Right atrium auricular region (tissue), 2 donors: ENCODE measurements around the gene CRYL1. TPM values are rescaled to one million over a fixed set of nuclear protein-coding genes. Genes with fewer than 3 reads are reported as not detected.
A peak's percentile ranks its signal among the peaks of the same experiment; 100 is the strongest.

ENCODE experiments used
- DNase-seq: peaks from one replicate; pipeline ENCODE4 v3.0.0-alpha.2; 2019; ENCODE audit warnings: low spot score
- H3K27ac ChIP-seq, 2 donors: fragments of 200-600 bp; sonication (generic); 1 replicate in 1 of 2; 2 replicates in 1 of 2; pipeline ENCODE4 v1.5.1; 2016 to 2019
- H3K27me3 ChIP-seq, 2 donors: fragments of 200-600 bp; sonication (generic); one replicate each; pipeline versions ENCODE4 v1.5.1 to v1.6.0; 2017 to 2019
- H3K36me3 ChIP-seq: fragments of 200-600 bp; sonication (generic); one replicate; pipeline ENCODE4 v1.5.1; 2016
- H3K4me1 ChIP-seq, 2 donors: fragments of 200-600 bp; sonication (generic); one replicate each; pipeline versions ENCODE4 v1.5.1 to v1.6.0; 2017 to 2019
- H3K4me3 ChIP-seq, 2 donors: fragments of 200-600 bp; sonication (generic); 1 replicate in 1 of 2; 2 replicates in 1 of 2; pipeline ENCODE4 v1.5.1; 2017 to 2019; ENCODE audit warnings: mild to moderate bottlenecking in 1 of 2, moderate library complexity in 1 of 2
- H3K9me3 ChIP-seq, 2 donors: fragments of 200-600 bp; sonication (generic); one replicate each; pipeline ENCODE4 v1.5.1; 2019
- CTCF ChIP-seq, 2 donors: fragments of 200-600 bp; sonication (generic); IDR thresholded peaks; one replicate each; pipeline ENCODE4 v1.5.1; 2019; ENCODE audit warnings: antibody characterized with exemption in 2 of 2
- total RNA-seq, 2 donors: library from RNA; depleted of rRNA; stranded (reverse); fragments of >200 nt; gene quantifications; one replicate each; pipeline ENCODE4 v1.1.0, GENCODE V29; 2016

Gene CRYL1
- total RNA-seq, 2 donors from 2014 or later = 26.5 to 27.9 TPM

- Histone ChIP-seq H3K9me3 (no peaks in the 10 kb centered on the region), H3K27ac (no peak overlapping the region), H3K27me3 (no peaks in the 10 kb centered on the region), H3K36me3 (no peaks in the 10 kb centered on the region), H3K4me1 (no peaks in the 10 kb centered on the region), H3K4me3 (no peak overlapping the region)
- no peak for TF ChIP-seq CTCF (IDR thresholded peaks at IDR 0.05)
- no peak for DNase-seq
Observed at GRCh38 chr13:20373861-20374260, 151.8 kb downstream of the CRYL1 start.

GRCh38 chr13:20371825-20372224 is 153.8 kb downstream of the CRYL1 start:
- Histone ChIP-seq H3K9me3 (no peaks in the 10 kb centered on the region), H3K4me3 (no peak overlapping the region), H3K27me3 (no peaks in the 10 kb centered on the region), H3K4me1 (no peaks in the 10 kb centered on the region), H3K27ac (no peak overlapping the region), H3K36me3 (no peaks in the 10 kb centered on the region)
- no peak for TF ChIP-seq CTCF (IDR thresholded peaks at IDR 0.05)
- DNase-seq = no peak

GRCh38 chr13:20370815-20371421 is 154.7 kb downstream of the CRYL1 start:
- Histone ChIP-seq H3K4me1 (no peaks in the 10 kb centered on the region), H3K27me3 (no peaks in the 10 kb centered on the region), H3K36me3 (no peaks in the 10 kb centered on the region), H3K27ac (no peak overlapping the region), H3K4me3 (no peak overlapping the region), H3K9me3 (no peaks in the 10 kb centered on the region)
- no peak for TF ChIP-seq CTCF (IDR thresholded peaks at IDR 0.05)
- DNase-seq = no peak

- H3K4me3 ChIP-seq = no peak overlapping the region
- H3K27ac ChIP-seq = no peak overlapping the region
- no peaks in the 10 kb centered on the region for H3K4me1 ChIP-seq
- H3K36me3 ChIP-seq = no peaks in the 10 kb centered on the region
- no peak for DNase-seq
- no peak for TF ChIP-seq CTCF (IDR thresholded peaks at IDR 0.05)
- no peaks in the 10 kb centered on the region for H3K27me3 ChIP-seq
- no peaks in the 10 kb centered on the region for H3K9me3 ChIP-seq
Observed at GRCh38 chr13:20369886-20370361, 155.7 kb downstream of the CRYL1 start.

DNA sequence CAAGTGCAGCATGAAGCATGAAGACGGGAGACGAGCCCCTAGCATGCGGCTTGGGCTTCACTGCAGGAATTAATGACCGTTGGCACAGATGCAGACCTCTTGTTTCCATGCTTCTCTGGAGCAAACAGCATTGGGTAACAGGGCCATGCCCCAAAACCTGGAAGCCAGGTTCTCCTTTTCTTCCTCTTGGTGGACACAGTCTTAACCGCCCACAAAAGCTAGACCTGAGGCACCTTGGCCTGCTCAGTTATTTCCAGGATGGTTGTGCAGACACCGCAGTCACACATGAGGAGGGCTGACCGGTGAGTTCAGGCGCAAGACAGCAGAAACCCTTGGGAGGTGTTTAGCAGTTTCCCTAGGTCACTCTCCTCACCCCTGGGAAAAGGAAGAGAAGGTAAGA is 159.6 kb downstream of the CRYL1 start:
- Histone ChIP-seq H3K4me1 (no peaks in the 10 kb centered on the region), H3K27me3 (no peaks in the 10 kb centered on the region), H3K4me3 (no peak overlapping the region), H3K36me3 (no peaks in the 10 kb centered on the region), H3K27ac (no peak overlapping the region), H3K9me3 (no peaks in the 10 kb centered on the region)
- TF ChIP-seq CTCF (IDR thresholded peaks at IDR 0.05) = no peak
- no peak for DNase-seq

DNA sequence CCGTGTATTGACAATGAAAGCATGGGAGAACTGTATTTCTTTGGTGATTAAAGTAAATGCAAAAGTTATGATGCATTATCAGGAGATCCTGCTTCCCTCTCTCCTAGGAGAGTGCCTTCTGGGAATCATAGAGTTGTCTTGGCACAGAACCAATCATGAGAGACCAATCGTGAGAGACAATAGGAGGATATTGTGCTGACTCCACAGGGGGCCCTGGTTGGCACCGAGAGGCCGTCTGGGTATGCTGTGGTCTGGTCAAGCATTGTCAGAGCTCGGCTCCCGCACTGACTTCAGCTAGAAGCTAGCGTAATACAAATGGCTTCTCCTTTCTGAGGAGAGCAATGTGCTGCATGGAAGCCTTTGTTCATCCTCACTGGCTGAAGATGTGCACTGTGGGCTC is 162.1 kb downstream of the CRYL1 start:
- H3K27me3 ChIP-seq = no peaks in the 10 kb centered on the region
- no peak overlapping the region for H3K4me3 ChIP-seq
- H3K4me1 ChIP-seq = no peaks in the 10 kb centered on the region
- no peak for TF ChIP-seq CTCF (IDR thresholded peaks at IDR 0.05)
- DNase-seq = peak; percentile 23
- no peaks in the 10 kb centered on the region for H3K36me3 ChIP-seq
- no peaks in the 10 kb centered on the region for H3K9me3 ChIP-seq
- H3K27ac ChIP-seq = no peak overlapping the region
